Measurements from ENCODE around the gene CEP350. TPM values are rescaled to one million over a fixed set of nuclear protein-coding genes. Genes with fewer than 3 reads are reported as not detected.

The CEP350 gene
- total and polyA plus RNA-seq, 2 of the 13 experiments (the other 11 are each of a cell fraction or from before 2014, with no cell fraction given) = 7.6 to 35.9 TPM

DNA sequence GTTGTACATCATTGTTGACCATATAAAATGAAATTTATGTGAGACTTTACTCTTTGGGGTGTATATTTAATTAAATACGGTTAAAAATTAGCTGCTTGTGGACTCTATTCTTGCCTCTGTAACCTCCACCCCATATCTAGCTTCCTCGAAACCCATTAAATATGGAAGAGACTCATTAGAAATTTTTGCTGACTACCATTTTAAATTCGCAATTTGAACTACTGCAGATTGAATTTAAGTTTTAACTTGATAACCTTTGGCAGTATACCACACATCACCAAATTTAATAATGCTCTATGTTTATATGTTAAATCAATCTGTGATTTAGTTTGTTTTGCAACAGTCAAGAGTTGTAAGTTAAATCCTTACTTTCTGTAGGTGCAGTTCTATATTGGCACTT is 111.5 kb downstream of the CEP350 start:
- intact Hi-C loops (cut with micrococcal nuclease; ENCODE audit: unreplicated experiment) = no loop called here
- Histone ChIP-seq H2AFZ (ENCODE audit: low read length) (no peak overlapping the region), H3K79me2 (ENCODE audit: insufficient read depth, low read length) (no peaks in the 10 kb centered on the region), H3K4me3 (replicated peaks in 1 of 3; ENCODE audit: insufficient read depth in 1 of 3, low read depth in 2 of 3, low read length in 3 of 3) (no peak overlapping the region), H3K4me1 (ENCODE audit: insufficient read depth, low read length) (no peaks in the 10 kb centered on the region), H3K27ac (ENCODE audit: extremely low read length, insufficient read depth, low read length) (no peak overlapping the region), H3K27me3 (ENCODE audit: control insufficient read depth in 1 of 2, insufficient read depth in 2 of 2, low read length in 2 of 2) (no peaks in the 10 kb centered on the region), H3K9me3 (ENCODE audit: low read length) (no peaks in the 10 kb centered on the region), H3K36me3 (replicated peaks in 1 of 2; ENCODE audit: control insufficient read depth in 1 of 2, insufficient read depth in 2 of 2, low read length in 2 of 2) (peaks cover 7 to 43% of the 10 kb centered on the region in 2 experiments), H3K4me2 (ENCODE audit: low read depth, low read length) (no peak overlapping the region), H3K9ac (ENCODE audit: insufficient read depth, low read depth, low read length) (no peak overlapping the region), H4K20me1 (ENCODE audit: insufficient read depth, low read length) (no peaks in the 10 kb centered on the region)
- ChIA-PET POLR2A (no interaction called here), CTCF (ENCODE audit: low intra/inter-chr PET ratio, low total read pairs) (no interaction called here)
- FAIRE-seq = no peak
- TF ChIP-seq MAFF (IDR thresholded peaks at IDR 0.05; ENCODE audit: low read depth, low read length) (peak; percentile 34; the same call in 1 of the 2 replicates), NFRKB (IDR thresholded peaks at IDR 0.05) (no peak), MAFK (conservative IDR thresholded peaks at IDR 0.05 in 1 of 2, IDR thresholded peaks at IDR 0.05 in 1 of 2; ENCODE audit: low read length in 2 of 2) (peak in 1 of 2 experiments; percentile 62; a peak in 2 of 4 replicates), NCOA5 (CRISPR knock-in tag; IDR thresholded peaks at IDR 0.05) (no peak), ZNF616 (CRISPR knock-in tag; IDR thresholded peaks at IDR 0.05; ENCODE audit: low read depth) (no peak)
- TF ChIP-seq, protein P1, sequence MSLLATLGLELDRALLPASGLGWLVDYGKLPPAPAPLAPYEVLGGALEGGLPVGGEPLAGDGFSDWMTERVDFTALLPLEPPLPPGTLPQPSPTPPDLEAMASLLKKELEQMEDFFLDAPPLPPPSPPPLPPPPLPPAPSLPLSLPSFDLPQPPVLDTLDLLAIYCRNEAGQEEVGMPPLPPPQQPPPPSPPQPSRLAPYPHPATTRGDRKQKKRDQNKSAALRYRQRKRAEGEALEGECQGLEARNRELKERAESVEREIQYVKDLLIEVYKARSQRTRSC (CRISPR knock-in tag; IDR thresholded peaks at IDR 0.05; ENCODE audit: low read depth) = no peak
- TF ChIP-seq, protein P2, sequence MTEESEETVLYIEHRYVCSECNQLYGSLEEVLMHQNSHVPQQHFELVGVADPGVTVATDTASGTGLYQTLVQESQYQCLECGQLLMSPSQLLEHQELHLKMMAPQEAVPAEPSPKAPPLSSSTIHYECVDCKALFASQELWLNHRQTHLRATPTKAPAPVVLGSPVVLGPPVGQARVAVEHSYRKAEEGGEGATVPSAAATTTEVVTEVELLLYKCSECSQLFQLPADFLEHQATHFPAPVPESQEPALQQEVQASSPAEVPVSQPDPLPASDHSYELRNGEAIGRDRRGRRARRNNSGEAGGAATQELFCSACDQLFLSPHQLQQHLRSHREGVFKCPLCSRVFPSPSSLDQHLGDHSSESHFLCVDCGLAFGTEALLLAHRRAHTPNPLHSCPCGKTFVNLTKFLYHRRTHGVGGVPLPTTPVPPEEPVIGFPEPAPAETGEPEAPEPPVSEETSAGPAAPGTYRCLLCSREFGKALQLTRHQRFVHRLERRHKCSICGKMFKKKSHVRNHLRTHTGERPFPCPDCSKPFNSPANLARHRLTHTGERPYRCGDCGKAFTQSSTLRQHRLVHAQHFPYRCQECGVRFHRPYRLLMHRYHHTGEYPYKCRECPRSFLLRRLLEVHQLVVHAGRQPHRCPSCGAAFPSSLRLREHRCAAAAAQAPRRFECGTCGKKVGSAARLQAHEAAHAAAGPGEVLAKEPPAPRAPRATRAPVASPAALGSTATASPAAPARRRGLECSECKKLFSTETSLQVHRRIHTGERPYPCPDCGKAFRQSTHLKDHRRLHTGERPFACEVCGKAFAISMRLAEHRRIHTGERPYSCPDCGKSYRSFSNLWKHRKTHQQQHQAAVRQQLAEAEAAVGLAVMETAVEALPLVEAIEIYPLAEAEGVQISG (CRISPR knock-in tag; IDR thresholded peaks at IDR 0.05) = no peak
- no peak for ATAC-seq
- in situ Hi-C loops (cut with HindIII; ENCODE audit: extremely low pct_ligation_motif_present, low pct_unique_long_range_greater_than_20kb) = no loop called here
- WGBS (ENCODE audit: low lambda C conversion rate) = 98% methylated on average over 3 of the region's 3 CpGs
- no peak for DNase-seq (ENCODE audit: low spot score)
- no TSS peak for BruUV-seq (replicated peaks)
